SJSA1 (cell line): ENCODE measurements around the gene MVB12A. TPM values are rescaled to one million over a fixed set of nuclear protein-coding genes. Genes with fewer than 3 reads are reported as not detected.

ENCODE experiments used
- DNase-seq, 2 experiments: peaks; one replicate each; pipeline ENCODE4 v3.0.0-alpha.2; 2015 to 2020; ENCODE audit warnings: low spot score in 2 of 2, low read depth in 1 of 2
- H3K27ac ChIP-seq: fragments of 250-450 bp; sonication (Bioruptor Pico); 2 replicates; pipeline ENCODE4 v1.5.1; 2020; ENCODE audit warnings: mild to moderate bottlenecking, moderate library complexity
- H3K27me3 ChIP-seq: fragments of 250-450 bp; sonication (Bioruptor Pico); replicated peaks from 2 replicates; pipeline ENCODE4 v1.5.1; 2020; ENCODE audit warnings: mild to moderate bottlenecking, moderate library complexity
- H3K36me3 ChIP-seq: fragments of 250-450 bp; sonication (Bioruptor Pico); 2 replicates; pipeline ENCODE4 v1.5.1; 2020; ENCODE audit warnings: mild to moderate bottlenecking
- H3K4me1 ChIP-seq: fragments of 250-450 bp; sonication (Bioruptor Pico); replicated peaks from 2 replicates; pipeline ENCODE4 v1.6.1; 2021; ENCODE audit warnings: mild to moderate bottlenecking
- H3K4me3 ChIP-seq: fragments of 250-450 bp; sonication (Bioruptor Pico); 2 replicates; pipeline ENCODE4 v1.5.1; 2020; ENCODE audit warnings: mild to moderate bottlenecking
- H3K9me3 ChIP-seq: fragments of 250-450 bp; sonication (Bioruptor Pico); replicated peaks from 2 replicates; pipeline ENCODE4 v1.5.1; 2020; ENCODE audit warnings: mild to moderate bottlenecking
- total RNA-seq: library from RNA; depleted of rRNA; stranded (reverse); fragments of >200 nt; shearing (Covaris generic); gene quantifications from 2 replicates; pipeline ENCODE4 v1.2.3, GENCODE V29; 2014; rRNA removed

The MVB12A gene
- total RNA-seq = 58.5 and 67.9 TPM in 2 replicates

GRCh38 chr19:17419621-17420474 is at the start of gene MVB12A:
Gene MVB12A, plus strand, starts transcription at chr19:17420047. Its CDS starts 89 bp downstream, at chr19:17420136.
- peaks cover 7% of the 10 kb centered on the region; the same call in 1 of the 2 replicates for H3K36me3 ChIP-seq
- no peaks in the 10 kb centered on the region for H3K9me3 ChIP-seq
- peak; percentile 98 for DNase-seq
- peak within 1 kb of the TSS; percentile 59 for H3K4me3 ChIP-seq
- H3K27ac ChIP-seq = peak within 1 kb of the TSS; percentile 32
- no peaks in the 10 kb centered on the region for H3K27me3 ChIP-seq
- peaks cover 11% of the 10 kb centered on the region for H3K4me1 ChIP-seq

- H3K4me1 ChIP-seq = no peaks in the 10 kb centered on the region; the same call in 1 of the 2 replicates
- no peaks in the 10 kb centered on the region for H3K9me3 ChIP-seq
- no peaks in the 10 kb centered on the region for H3K27me3 ChIP-seq
- no peak within 1 kb of the TSS for H3K27ac ChIP-seq
- no peak for DNase-seq
- no peak within 1 kb of the TSS for H3K4me3 ChIP-seq
- no peaks in the 10 kb centered on the region for H3K36me3 ChIP-seq
Observed at GRCh38 chr19:17376935-17377600, 42.8 kb upstream of the MVB12A start, which contains the start of gene PLVAP. Gene PLVAP, minus strand, starts transcription at chr19:17377342. Its CDS starts 54 bp downstream, at chr19:17377288.

- no peak for DNase-seq
- Histone ChIP-seq H3K36me3 (no peaks in the 10 kb centered on the region), H3K4me1 (peaks cover 11% of the 10 kb centered on the region), H3K9me3 (no peaks in the 10 kb centered on the region), H3K27ac (no peak overlapping the region), H3K27me3 (no peaks in the 10 kb centered on the region), H3K4me3 (no peak overlapping the region)
Observed at GRCh38 chr19:17378271-17378670, 41.6 kb upstream of the MVB12A start.

GRCh38 chr19:17379221-17379631 is 40.6 kb upstream of the MVB12A start:
- no peak overlapping the region for H3K4me3 ChIP-seq
- H3K27ac ChIP-seq = no peak overlapping the region
- DNase-seq = no peak
- H3K36me3 ChIP-seq = no peaks in the 10 kb centered on the region
- H3K27me3 ChIP-seq = no peaks in the 10 kb centered on the region
- peaks cover 13% of the 10 kb centered on the region for H3K4me1 ChIP-seq
- H3K9me3 ChIP-seq = no peaks in the 10 kb centered on the region

- peaks cover 13% of the 10 kb centered on the region for H3K4me1 ChIP-seq
- no peak overlapping the region for H3K27ac ChIP-seq
- no peaks in the 10 kb centered on the region for H3K9me3 ChIP-seq
- no peak overlapping the region for H3K4me3 ChIP-seq
- no peak for DNase-seq
- H3K36me3 ChIP-seq = no peaks in the 10 kb centered on the region
- H3K27me3 ChIP-seq = no peaks in the 10 kb centered on the region
Observed at GRCh38 chr19:17380426-17381138, 39.3 kb upstream of the MVB12A start.

GRCh38 chr19:17385878-17386611 is 33.8 kb upstream of the MVB12A start:
- H3K4me3 ChIP-seq = no peak overlapping the region
- DNase-seq = peak; percentile 42 to 68
- peaks cover 3% of the 10 kb centered on the region; the same call in 1 of the 2 replicates for H3K9me3 ChIP-seq

GRCh38 chr19:17389288-17389687 is 30.6 kb upstream of the MVB12A start:
- H3K36me3 ChIP-seq = no peaks in the 10 kb centered on the region
- no peak for DNase-seq
- peaks cover 3% of the 10 kb centered on the region; the same call in 1 of the 2 replicates for H3K9me3 ChIP-seq
- H3K27ac ChIP-seq = no peak overlapping the region
- peaks cover 19% of the 10 kb centered on the region for H3K4me1 ChIP-seq
- H3K27me3 ChIP-seq = peaks cover 4% of the 10 kb centered on the region; the same call in 1 of the 2 replicates
- H3K4me3 ChIP-seq = no peak overlapping the region

More at GRCh38 chr19:17385878-17386611, 33.8 kb upstream of the MVB12A start:
- H3K27ac ChIP-seq = no peak overlapping the region
- H3K36me3 ChIP-seq = no peaks in the 10 kb centered on the region
- H3K4me1 ChIP-seq = peaks cover 27% of the 10 kb centered on the region
- peaks cover 4% of the 10 kb centered on the region; the same call in 1 of the 2 replicates for H3K27me3 ChIP-seq

- Histone ChIP-seq H3K27me3 (peaks cover 4% of the 10 kb centered on the region; the same call in 1 of the 2 replicates), H3K9me3 (peaks cover 3% of the 10 kb centered on the region; the same call in 1 of the 2 replicates), H3K27ac (no peak overlapping the region), H3K36me3 (no peaks in the 10 kb centered on the region), H3K4me3 (peak overlapping the region; percentile 34), H3K4me1 (peaks cover 19% of the 10 kb centered on the region)
- no peak for DNase-seq
Observed at GRCh38 chr19:17389957-17390664, 29.7 kb upstream of the MVB12A start.

GRCh38 chr19:17390665-17391370 is 29.0 kb upstream of the MVB12A start:
- Histone ChIP-seq H3K9me3 (peaks cover 3% of the 10 kb centered on the region; the same call in 1 of the 2 replicates), H3K27ac (no peak overlapping the region), H3K36me3 (no peaks in the 10 kb centered on the region), H3K27me3 (peaks cover 4% of the 10 kb centered on the region; the same call in 1 of the 2 replicates), H3K4me1 (peaks cover 18% of the 10 kb centered on the region), H3K4me3 (peak overlapping the region; percentile 34)
- DNase-seq = peak; percentile 80 to 94

- Histone ChIP-seq H3K27ac (no peak overlapping the region), H3K9me3 (peaks cover 3% of the 10 kb centered on the region; the same call in 1 of the 2 replicates), H3K4me3 (peak overlapping the region; percentile 34), H3K4me1 (peaks cover 16% of the 10 kb centered on the region), H3K27me3 (peaks cover 4% of the 10 kb centered on the region; the same call in 1 of the 2 replicates), H3K36me3 (no peaks in the 10 kb centered on the region)
- DNase-seq = no peak
Observed at GRCh38 chr19:17391371-17392151, 28.3 kb upstream of the MVB12A start.

- H3K9me3 ChIP-seq = peaks cover 3% of the 10 kb centered on the region; the same call in 1 of the 2 replicates
- no peaks in the 10 kb centered on the region for H3K36me3 ChIP-seq
- DNase-seq = no peak
- no peak overlapping the region for H3K27ac ChIP-seq
- H3K4me1 ChIP-seq = peaks cover 16% of the 10 kb centered on the region
- peaks cover 4% of the 10 kb centered on the region; the same call in 1 of the 2 replicates for H3K27me3 ChIP-seq
- no peak overlapping the region for H3K4me3 ChIP-seq
Observed at GRCh38 chr19:17393002-17393401, 26.8 kb upstream of the MVB12A start.
